Stomach (tissue), 9 donors: Measurements from ENCODE around the gene CLSTN1. TPM values are rescaled to one million over a fixed set of nuclear protein-coding genes. Genes with fewer than 3 reads are reported as not detected.

ENCODE experiments used
- DNase-seq, 2 donors: peaks; one replicate each; pipeline versions ENCODE4 v3.0.0 to v3.0.0-alpha.2; 2013 to 2019
- H3K27ac ChIP-seq, 5 donors: fragments of 200-600 bp in 4 of 5; sonication (generic) in 4 of 5; one replicate each; pipeline ENCODE4 v1.5.1; 2013 to 2019; ENCODE audit warnings: mild to moderate bottlenecking in 1 of 5, moderate library complexity in 1 of 5
- H3K27me3 ChIP-seq, 3 donors: fragments of 200-600 bp; sonication (generic); one replicate each; pipeline ENCODE4 v1.5.1; 2017 to 2019; ENCODE audit warnings: mixed run types in 1 of 3
- H3K36me3 ChIP-seq, 4 donors: fragments of 200-600 bp; sonication (generic); 1 replicate in 3 of 4; 2 replicates in 1 of 4; pipeline ENCODE4 v1.5.1; 2016 to 2019
- H3K4me1 ChIP-seq, 4 donors: fragments of 200-600 bp; sonication (generic); one replicate each; pipeline ENCODE4 v1.5.1; 2016 to 2019
- H3K4me3 ChIP-seq, 4 donors: fragments of 200-600 bp; sonication (generic) in 3 of 4; one replicate each; pipeline ENCODE4 v1.5.1; 2016 to 2019; ENCODE audit warnings: mild to moderate bottlenecking in 1 of 4
- H3K9me3 ChIP-seq, 4 donors: fragments of 200-600 bp; sonication (generic); one replicate each; pipeline ENCODE4 v1.5.1; 2016 to 2019
- CTCF ChIP-seq, 7 experiments: fragments of 450-650 bp in 4 of 7; fragments of 200-600 bp in 3 of 7; sonication (generic) in 3 of 7; IDR thresholded peaks; one replicate each; pipeline ENCODE4 v1.5.1; 2016 to 2019; ENCODE audit warnings: antibody characterized with exemption in 7 of 7, control low read depth in 2 of 7, mild to moderate bottlenecking in 1 of 7
- EP300 ChIP-seq: sonication (generic); formaldehyde crosslinking; IDR thresholded peaks from one replicate; pipeline ENCODE4 v1.6.1; 2017; ENCODE audit warnings: antibody characterized with exemption
- POLR2A ChIP-seq, 4 donors: fragments of 450-650 bp; IDR thresholded peaks; one replicate each; pipeline ENCODE4 v1.6.1; 2016; ENCODE audit warnings: antibody characterized with exemption in 4 of 4, control low read depth in 2 of 4, mild to moderate bottlenecking in 1 of 4, moderate library complexity in 1 of 4
- POLR2AphosphoS5 ChIP-seq, 3 donors: sonication (generic); formaldehyde crosslinking; IDR thresholded peaks; one replicate each; pipeline ENCODE4 v1.6.1; 2016; ENCODE audit warnings: antibody characterized with exemption in 3 of 3
- WGBS, 5 donors: extraction: QIAGEN DNeasy Blood & Tissue Kit in 3 of 5; methylation state at CpG; one replicate each; pipeline versions ENCODE4 v1.1.5 to v1.1.7; 2013 to 2018; 5-methylcytosine and 5-hydroxymethylcytosine counted together
- intact Hi-C: fragments of 100-400 bp; cut with DNase I; formaldehyde crosslinking; loops from one replicate; pipeline ENCODE4 v1.15.1; 2023; ENCODE audit warnings: low total_unique reads
- polyA plus RNA-seq, 3 donors: library from polyadenylated mRNA; stranded (reverse); fragments of 200-250 nt; gene quantifications; one replicate each; pipeline ENCODE4 v1.2.3, GENCODE V29; 2013
- total RNA-seq, 5 donors: library from RNA; depleted of rRNA; stranded (reverse); fragments of >200 nt; gene quantifications; one replicate each; pipeline versions ENCODE4 v1.1.0 to v1.2.3, GENCODE V29; 2014 to 2016
- donor health status: healthy with polysubstance abuse.
- donor health status: Bipolar disorder and iron deficiency.
- donor health status: healthy.

CLSTN1 gene
- total and polyA plus RNA-seq, 8 donors = 10.5 to 156 (median 30.9) TPM

- peak overlapping the region; percentile 82 to 94 (median 92) for H3K27ac ChIP-seq
- no peaks in the 10 kb centered on the region for H3K27me3 ChIP-seq
- H3K9me3 ChIP-seq = no peaks in the 10 kb centered on the region
- 0 to 1% (median 0%) methylated on average over 37 to 71 of the region's 71 CpGs for WGBS, 5 donors
- H3K36me3 ChIP-seq = no peaks in the 10 kb centered on the region
- peak overlapping the region; percentile 89 to 96 (median 93) for H3K4me3 ChIP-seq
- no peak for TF ChIP-seq CTCF (IDR thresholded peaks at IDR 0.05)
- TF ChIP-seq POLR2A (IDR thresholded peaks at IDR 0.05) = no peak
- no peak for TF ChIP-seq POLR2AphosphoS5 (IDR thresholded peaks at IDR 0.05)
- TF ChIP-seq EP300 = no peak
- peak in 1 of 2 donors; percentile 64 for DNase-seq
- intact Hi-C loops = no loop called here
- peaks cover 30 to 52% (median 44%) of the 10 kb centered on the region in 4 donors for H3K4me1 ChIP-seq
Observed at GRCh38 chr1:9822897-9823692, 670 bp downstream of the CLSTN1 start.

- DNase-seq = no peak
- intact Hi-C loops = no loop called here
- no peak for TF ChIP-seq POLR2A (IDR thresholded peaks at IDR 0.05)
- TF ChIP-seq EP300 = no peak
- TF ChIP-seq POLR2AphosphoS5 (IDR thresholded peaks at IDR 0.05) = no peak
- Histone ChIP-seq H3K9me3 (no peaks in the 10 kb centered on the region), H3K36me3 (no peaks in the 10 kb centered on the region), H3K27me3 (no peaks in the 10 kb centered on the region), H3K4me3 (peak overlapping the region; percentile 89 to 96 (median 93)), H3K27ac (peak overlapping the region in 3 of 5 donors; percentile 82 to 94 (median 92)), H3K4me1 (peaks cover 30 to 52% (median 44%) of the 10 kb centered on the region in 4 donors)
- 2 to 6% (median 3%) methylated on average over 8 of the region's 8 CpGs for WGBS, 5 donors
Observed at GRCh38 chr1:9822490-9822889, 1.3 kb downstream of the CLSTN1 start.

GRCh38 chr1:9821710-9822109, 2.1 kb downstream of the CLSTN1 start:
- Histone ChIP-seq H3K4me3 (no peak overlapping the region), H3K27me3 (no peaks in the 10 kb centered on the region), H3K36me3 (no peaks in the 10 kb centered on the region), H3K9me3 (no peaks in the 10 kb centered on the region), H3K27ac (no peak overlapping the region), H3K4me1 (peaks cover 30 to 52% (median 44%) of the 10 kb centered on the region in 4 donors)
- TF ChIP-seq POLR2A (IDR thresholded peaks at IDR 0.05) (no peak), CTCF (IDR thresholded peaks at IDR 0.05) (no peak), EP300 (no peak), POLR2AphosphoS5 (IDR thresholded peaks at IDR 0.05) (no peak)
- 88 to 91% (median 90%) methylated on average over 4 of the region's 4 CpGs for WGBS, 5 donors
- intact Hi-C loops = no loop called here
- no peak for DNase-seq

GRCh38 chr1:9820521-9820920, 3.2 kb downstream of the CLSTN1 start:
- WGBS, 5 donors = 79 to 89% (median 88%) methylated on average over 3 of the region's 3 CpGs
- intact Hi-C loops = no loop called here

More at GRCh38 chr1:9820521-9820920, 3.2 kb downstream of the CLSTN1 start:
- Histone ChIP-seq H3K27ac (no peak overlapping the region), H3K27me3 (no peaks in the 10 kb centered on the region), H3K36me3 (no peaks in the 10 kb centered on the region), H3K9me3 (no peaks in the 10 kb centered on the region), H3K4me1 (peaks cover 27 to 50% (median 39%) of the 10 kb centered on the region in 4 donors), H3K4me3 (no peak overlapping the region)
- no peak for DNase-seq
- TF ChIP-seq POLR2AphosphoS5 (IDR thresholded peaks at IDR 0.05) (no peak), EP300 (no peak), CTCF (IDR thresholded peaks at IDR 0.05) (no peak), POLR2A (IDR thresholded peaks at IDR 0.05) (no peak)
